K562 (cell line): ENCODE results near the gene SRRT. TPM values are rescaled to one million over a fixed set of nuclear protein-coding genes. Genes with fewer than 3 reads are reported as not detected.

Experiments used
- ATAC-seq: fragments of 200-7000 bp; cut with Tn5 transposase; 3 replicates; pipeline ENCODE4 v1.9.1; 2020; ENCODE audit warnings: moderate library complexity
- BruUV-seq: library from RNA; stranded (reverse); fragments of 400-500 nt; replicated peaks from 2 replicates; lab custom pipeline; 2021; lab: Mats Ljungman, UMichigan
- CTCF ChIA-PET: fragments of 300-600 bp; formaldehyde crosslinking; extraction: SDS; loops from one replicate; lab custom pipeline; 2021; ENCODE audit warnings: low intra/inter-chr PET ratio; lab: Yijun Ruan, JAX
- POLR2A ChIA-PET: fragments of 300-600, 350-650 bp; sonication (Branson Sonifier 250); formaldehyde crosslinking; extraction: SDS; loops from one replicate; lab custom pipeline; 2021; ENCODE audit warnings: antibody characterized with exemption, inconsistent platforms; lab: Yijun Ruan, JAX
- DNase-seq, 4 experiments: peaks; one replicate each; pipeline versions ENCODE4 v3.0.0 to v3.0.0-alpha.2; 2011 to 2018; ENCODE audit warnings: low spot score in 3 of 4, mixed read lengths in 3 of 4; ENCODE audit errors: extremely low read depth in 1 of 4
- FAIRE-seq: peaks from 2 replicates; lab custom pipeline; 2011; peaks lifted over from hg19 to GRCh38; lab: Jason Lieb, UNC
- H2AFZ ChIP-seq: 2 replicates; pipeline ENCODE4 v1.6.0; 2011; ENCODE audit warnings: low read depth, low read length, control low read depth, inconsistent platforms
- H3K27ac ChIP-seq: fragments of 200-600 bp; 3 replicates; pipeline ENCODE4 v1.8.0; 2011; ENCODE audit warnings: low read depth, mild to moderate bottlenecking, control low read depth, inconsistent platforms, low read length, moderate library complexity, mixed read lengths; ENCODE audit errors: extremely low read depth
- H3K27me3 ChIP-seq, 2 experiments: fragments of 300-600 bp in 1 of 2; 2 replicates in 1 of 2; 3 replicates in 1 of 2; pipeline versions ENCODE4 v1.6.0 to v1.8.0; 2011; ENCODE audit warnings: inconsistent platforms in 2 of 2, low read length in 2 of 2, mild to moderate bottlenecking in 1 of 2, mixed read lengths in 1 of 2, moderate library complexity in 1 of 2; ENCODE audit not compliant: control insufficient read depth in 2 of 2, insufficient read depth in 2 of 2
- H3K36me3 ChIP-seq: fragments of 300-600 bp; 3 replicates; pipeline ENCODE4 v1.8.0; 2011; ENCODE audit warnings: mild to moderate bottlenecking, low read length, inconsistent platforms; ENCODE audit not compliant: control insufficient read depth, insufficient read depth
- H3K4me1 ChIP-seq, 2 experiments: fragments of 200-600 bp in 1 of 2; replicated peaks in 1 of 2; 2 replicates in 1 of 2; 3 replicates in 1 of 2; pipeline versions ENCODE4 v1.5.1 to v1.8.0; 2011; ENCODE audit warnings: inconsistent platforms in 2 of 2, low read length in 2 of 2, mild to moderate bottlenecking in 1 of 2, mixed read lengths in 1 of 2, moderate library complexity in 1 of 2; ENCODE audit not compliant: control insufficient read depth in 2 of 2, insufficient read depth in 2 of 2
- H3K4me2 ChIP-seq: 2 replicates; pipeline ENCODE4 v1.6.1; 2011; ENCODE audit warnings: low read length, control low read depth, inconsistent platforms, mixed read lengths; ENCODE audit not compliant: insufficient read depth
- H3K4me3 ChIP-seq: fragments of 200-600 bp; sonication (generic), shearing (Covaris generic); 2 replicates; pipeline ENCODE4 v1.5.1; 2016; ENCODE audit warnings: control low read depth, inconsistent platforms
- H3K79me2 ChIP-seq: fragments of 200-600 bp; 3 replicates; pipeline ENCODE4 v1.8.0; 2011; ENCODE audit warnings: low read length, inconsistent platforms; ENCODE audit not compliant: control insufficient read depth, insufficient read depth
- H3K9ac ChIP-seq, 2 experiments: 2 replicates each; pipeline versions ENCODE4 v1.6.0 to v1.6.1; 2011; ENCODE audit warnings: low read depth in 2 of 2, low read length in 2 of 2, control low read depth in 1 of 2, inconsistent platforms in 1 of 2, mild to moderate bottlenecking in 1 of 2, mixed read lengths in 1 of 2; ENCODE audit not compliant: insufficient read depth in 1 of 2
- H3K9me1 ChIP-seq: one replicate; pipeline ENCODE4 v1.6.0; 2011; ENCODE audit warnings: inconsistent platforms, mild to moderate bottlenecking, low read length, moderate library complexity; ENCODE audit not compliant: control insufficient read depth, insufficient read depth
- H3K9me3 ChIP-seq: replicated peaks from 2 replicates; pipeline ENCODE4 v1.5.1; 2011; ENCODE audit warnings: low read depth, low read length, inconsistent platforms; ENCODE audit not compliant: control insufficient read depth, insufficient read depth
- H4K20me1 ChIP-seq: replicated peaks from 2 replicates; pipeline ENCODE4 v1.6.1; 2011; ENCODE audit warnings: low read length, inconsistent platforms, mixed read lengths; ENCODE audit not compliant: control insufficient read depth, insufficient read depth
- KLF1 ChIP-seq: fragments of 450-650 bp; IDR thresholded peaks from 2 replicates; pipeline ENCODE4 v1.6.1; 2016; ENCODE audit warnings: missing genetic modification characterization, missing compliant biosample characterization
- NFIX ChIP-seq: fragments of 250-450 bp; sonication (Bioruptor Pico); IDR thresholded peaks from 2 replicates; pipeline ENCODE4 v1.4.0; 2020; ENCODE audit warnings: low read depth, mild to moderate bottlenecking, moderate library complexity
- NFXL1 ChIP-seq: fragments of 450-650 bp; formaldehyde crosslinking; IDR thresholded peaks from 2 replicates; pipeline ENCODE4 v1.4.0; 2021; ENCODE audit warnings: mild to moderate bottlenecking
- POLR2AphosphoS2 ChIP-seq: IDR thresholded peaks from 2 replicates; pipeline ENCODE4 v1.6.1; 2012; ENCODE audit warnings: low read length, improper control_type of control experiment
- RBFOX2 ChIP-seq: fragments of 200-400 bp; formaldehyde crosslinking; IDR thresholded peaks from 2 replicates; pipeline ENCODE4 v1.6.1; 2017; ENCODE audit warnings: low read depth, mild to moderate bottlenecking, low read length, moderate library complexity
- SMAD2 ChIP-seq: fragments of 150-350 bp; IDR thresholded peaks from 2 replicates; pipeline ENCODE4 v1.6.1; 2014; ENCODE audit warnings: low read depth, mild to moderate bottlenecking, low read length
- SMAD4 ChIP-seq: fragments of 250-450 bp; sonication (Bioruptor Pico); conservative IDR thresholded peaks from 2 replicates; pipeline ENCODE4 v1.8.0; 2021; ENCODE audit warnings: inconsistent platforms, mild to moderate bottlenecking, moderate library complexity
- ZNF583 ChIP-seq: fragments of 250-450 bp; sonication (Bioruptor Pico); IDR thresholded peaks from 2 replicates; pipeline ENCODE4 v1.4.0; 2020
- WGBS: fragments of 100-300 bp; shearing (Covaris generic); methylation state at CpG from one replicate; pipeline ENCODE4 v1.1.6; 2016; ENCODE audit warnings: low coverage, mixed read lengths; ENCODE audit not compliant: insufficient coverage; ENCODE audit errors: missing lambda C conversion rate; 5-methylcytosine and 5-hydroxymethylcytosine counted together
- in situ Hi-C: fragments of 300-500 bp; cut with MboI; formaldehyde crosslinking; loops from 4 replicates; pipeline ENCODE4 v1.15.0; 2018; ENCODE audit warnings: inconsistent platforms, mixed read lengths
- intact Hi-C: fragments of 100-400 bp; cut with micrococcal nuclease; formaldehyde crosslinking; loops from 2 replicates; pipeline ENCODE4 v1.14.2; 2022
- polyA plus RNA-seq, 8 experiments: library from polyadenylated mRNA; depleted of rRNA in 4 of 8; stranded (reverse) in 5 of 8; unstranded in 3 of 8; fragments of >200 nt; fragmentation: Nextera tagmentation in 2 of 8; fragmentation: Illumina TruSeq in 1 of 8; extraction: Ambion mirVana in 2 of 8; extraction: Trizol in 1 of 8; gene quantifications; 2 replicates each; pipeline versions ENCODE4 v1.2.1 to v1.2.3, GENCODE V29; 2011 to 2014; ENCODE audit warnings: inconsistent platforms in 1 of 8, missing spikeins in 1 of 8
- total RNA-seq, 7 experiments: library from RNA; depleted of rRNA in 6 of 7; stranded (reverse); fragments of >200 nt in 6 of 7; fragmentation: Illumina TruSeq in 2 of 7; extraction: Trizol in 2 of 7; gene quantifications; 2 replicates each; pipeline versions ENCODE4 v1.2.1 to v1.2.3, GENCODE V29; 2011 to 2021; ENCODE audit warnings: low replicate concordance in 1 of 7
- TF ChIP-seq, protein P1 (sequence below): sonication (generic); formaldehyde crosslinking; IDR thresholded peaks from 2 replicates; pipeline ENCODE4 v1.8.1; 2023; ENCODE audit warnings: mild to moderate bottlenecking, missing genetic modification reagents
- TF ChIP-seq, protein P2 (sequence below): fragments of 450-650 bp; formaldehyde crosslinking; IDR thresholded peaks from 2 replicates; pipeline ENCODE4 v1.4.0; 2022; ENCODE audit warnings: missing genetic modification characterization

The SRRT gene
- total and polyA plus RNA-seq, 9 of the 15 experiments (the other 6 are each of a cell fraction or from before 2014, with no cell fraction given), result 10.3 to 263 (median 84.4) TPM

DNA sequence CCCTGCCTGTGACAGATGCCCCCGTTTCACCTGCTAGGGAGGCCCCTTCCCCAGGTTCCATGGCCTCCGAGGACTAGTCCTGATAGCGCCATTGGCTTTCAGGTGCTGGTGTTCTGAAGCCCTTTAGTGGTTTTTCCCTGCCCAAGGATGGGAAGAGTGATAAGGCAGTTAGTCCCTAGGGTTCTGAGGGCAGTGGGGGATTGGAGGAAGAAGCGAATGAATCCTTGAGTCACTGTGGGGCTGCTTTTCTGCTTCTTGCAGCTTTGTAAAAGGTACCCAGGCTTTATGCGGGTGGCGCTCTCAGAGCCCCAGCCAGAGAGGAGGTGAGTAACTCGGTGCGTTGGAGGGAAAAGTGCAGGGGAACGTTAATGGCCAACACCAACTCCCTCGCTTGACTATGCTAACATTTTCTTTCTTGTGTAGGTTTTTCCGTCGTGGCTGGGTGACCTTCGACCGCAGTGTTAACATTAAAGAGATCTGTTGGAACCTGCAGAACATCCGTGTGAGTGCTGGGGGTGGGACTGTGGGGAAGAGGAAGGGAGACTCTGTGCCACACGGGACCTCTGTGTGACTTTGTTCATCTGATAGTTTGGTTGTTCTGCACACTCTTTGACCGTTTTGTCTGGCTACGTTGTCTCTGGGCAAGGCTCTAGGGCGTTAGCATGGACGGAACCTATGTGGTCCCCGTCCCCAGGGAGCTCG is 10.7 kb downstream of the SRRT start:
- no peak overlapping the region for H3K4me2 ChIP-seq
- no TSS peak for BruUV-seq
- peaks cover 22 to 53% of the 10 kb centered on the region in 2 experiments for H3K4me1 ChIP-seq
- peak overlapping the region in 1 of 2 experiments; percentile 41; a peak in 2 of 4 replicates for H3K9ac ChIP-seq
- intact Hi-C loops (no loop called here), in situ Hi-C loops (no loop called here)
- H3K79me2 ChIP-seq, result peaks cover 60% of the 10 kb centered on the region
- peak in 1 of 4 experiments; percentile 6 for DNase-seq
- H3K4me3 ChIP-seq, result no peak overlapping the region
- TF ChIP-seq KLF1 (tag), result no peak
- no peak for TF ChIP-seq SMAD4 (CRISPR knock-in tag)
- TF ChIP-seq, protein P1, sequence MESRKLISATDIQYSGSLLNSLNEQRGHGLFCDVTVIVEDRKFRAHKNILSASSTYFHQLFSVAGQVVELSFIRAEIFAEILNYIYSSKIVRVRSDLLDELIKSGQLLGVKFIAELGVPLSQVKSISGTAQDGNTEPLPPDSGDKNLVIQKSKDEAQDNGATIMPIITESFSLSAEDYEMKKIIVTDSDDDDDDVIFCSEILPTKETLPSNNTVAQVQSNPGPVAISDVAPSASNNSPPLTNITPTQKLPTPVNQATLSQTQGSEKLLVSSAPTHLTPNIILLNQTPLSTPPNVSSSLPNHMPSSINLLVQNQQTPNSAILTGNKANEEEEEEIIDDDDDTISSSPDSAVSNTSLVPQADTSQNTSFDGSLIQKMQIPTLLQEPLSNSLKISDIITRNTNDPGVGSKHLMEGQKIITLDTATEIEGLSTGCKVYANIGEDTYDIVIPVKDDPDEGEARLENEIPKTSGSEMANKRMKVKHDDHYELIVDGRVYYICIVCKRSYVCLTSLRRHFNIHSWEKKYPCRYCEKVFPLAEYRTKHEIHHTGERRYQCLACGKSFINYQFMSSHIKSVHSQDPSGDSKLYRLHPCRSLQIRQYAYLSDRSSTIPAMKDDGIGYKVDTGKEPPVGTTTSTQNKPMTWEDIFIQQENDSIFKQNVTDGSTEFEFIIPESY, result peak; percentile 62
- TF ChIP-seq, protein P2, sequence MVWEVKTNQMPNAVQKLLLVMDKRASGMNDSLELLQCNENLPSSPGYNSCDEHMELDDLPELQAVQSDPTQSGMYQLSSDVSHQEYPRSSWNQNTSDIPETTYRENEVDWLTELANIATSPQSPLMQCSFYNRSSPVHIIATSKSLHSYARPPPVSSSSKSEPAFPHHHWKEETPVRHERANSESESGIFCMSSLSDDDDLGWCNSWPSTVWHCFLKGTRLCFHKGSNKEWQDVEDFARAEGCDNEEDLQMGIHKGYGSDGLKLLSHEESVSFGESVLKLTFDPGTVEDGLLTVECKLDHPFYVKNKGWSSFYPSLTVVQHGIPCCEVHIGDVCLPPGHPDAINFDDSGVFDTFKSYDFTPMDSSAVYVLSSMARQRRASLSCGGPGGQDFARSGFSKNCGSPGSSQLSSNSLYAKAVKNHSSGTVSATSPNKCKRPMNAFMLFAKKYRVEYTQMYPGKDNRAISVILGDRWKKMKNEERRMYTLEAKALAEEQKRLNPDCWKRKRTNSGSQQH, result no peak
- TF ChIP-seq NFXL1, result no peak
- TF ChIP-seq NFIX (CRISPR knock-in tag), result no peak
- TF ChIP-seq RBFOX2, result peak; percentile 32; the same call in 1 of the 2 replicates
- TF ChIP-seq SMAD2, result no peak
- TF ChIP-seq POLR2AphosphoS2, result peak; percentile 46; the same call in 1 of the 2 replicates
- no peak for TF ChIP-seq ZNF583
- H3K9me3 ChIP-seq, result no peaks in the 10 kb centered on the region
- FAIRE-seq, result no peak
- ATAC-seq, result no peak
- ChIA-PET CTCF (no interaction called here), POLR2A (interaction anchor here (0.7 to 6.3 kb wide), 2 partner anchors 10 to 33 kb away, joined by 4 to 144 read pairs; partner anchors contain the start of genes SLC12A9 and SRRT)
- peaks cover 9% of the 10 kb centered on the region for H3K9me1 ChIP-seq
- H3K36me3 ChIP-seq, result peaks cover 84% of the 10 kb centered on the region
- peaks cover 34% of the 10 kb centered on the region for H4K20me1 ChIP-seq
- 79% methylated on average over 20 of the region's 22 CpGs for WGBS
- H3K27ac ChIP-seq, result no peak overlapping the region
- no peaks in the 10 kb centered on the region for H3K27me3 ChIP-seq
- H2AFZ ChIP-seq, result no peak overlapping the region
